Uterus (tissue), 2 donors: ENCODE measurements around the gene ALDH1A1.

Experiments used
- CTCF ChIP-seq, 4 experiments: fragments of 200-600 bp in 2 of 4; fragments of 450-650 bp in 2 of 4; sonication (generic) in 2 of 4; IDR thresholded peaks; one replicate each; pipeline ENCODE4 v1.5.1; 2016 to 2019; ENCODE audit warnings: antibody characterized with exemption in 4 of 4, mild to moderate bottlenecking in 2 of 4, moderate library complexity in 1 of 4
- POLR2A ChIP-seq, 2 donors: fragments of 450-650 bp; IDR thresholded peaks; one replicate each; pipeline ENCODE4 v1.6.1; 2016; ENCODE audit warnings: antibody characterized with exemption in 2 of 2, mild to moderate bottlenecking in 1 of 2, moderate library complexity in 1 of 2

- TF ChIP-seq CTCF (IDR thresholded peaks at IDR 0.05) (no peak), POLR2A (IDR thresholded peaks at IDR 0.05) (no peak)
These were observed 44.6 kb upstream of the ALDH1A1 start for GRCh38 chr9:72997387-72997995.
